ENCODE results near the gene IL1RN.

IL1RN gene

GRCh38 chr2:113157118-113157896 lies 29.9 kb downstream of the IL1RN start:
- CTCF ChIA-PET = interaction anchor here (1.0 to 6.6 kb wide), 6 partner anchors 9 to 233 kb away, joined by 3 to 77 read pairs (median 4); no protein-coding TSS in a partner anchor
- no peak for TF ChIP-seq CTCF (IDR thresholded peaks at IDR 0.05; ENCODE audit: control extremely low read depth, extremely low read depth, low read depth, missing control alignments)
- peak; percentile 67 for DNase-seq (ENCODE audit: extremely low spot score)
- POLR2A ChIA-PET = no interaction called here

DNA sequence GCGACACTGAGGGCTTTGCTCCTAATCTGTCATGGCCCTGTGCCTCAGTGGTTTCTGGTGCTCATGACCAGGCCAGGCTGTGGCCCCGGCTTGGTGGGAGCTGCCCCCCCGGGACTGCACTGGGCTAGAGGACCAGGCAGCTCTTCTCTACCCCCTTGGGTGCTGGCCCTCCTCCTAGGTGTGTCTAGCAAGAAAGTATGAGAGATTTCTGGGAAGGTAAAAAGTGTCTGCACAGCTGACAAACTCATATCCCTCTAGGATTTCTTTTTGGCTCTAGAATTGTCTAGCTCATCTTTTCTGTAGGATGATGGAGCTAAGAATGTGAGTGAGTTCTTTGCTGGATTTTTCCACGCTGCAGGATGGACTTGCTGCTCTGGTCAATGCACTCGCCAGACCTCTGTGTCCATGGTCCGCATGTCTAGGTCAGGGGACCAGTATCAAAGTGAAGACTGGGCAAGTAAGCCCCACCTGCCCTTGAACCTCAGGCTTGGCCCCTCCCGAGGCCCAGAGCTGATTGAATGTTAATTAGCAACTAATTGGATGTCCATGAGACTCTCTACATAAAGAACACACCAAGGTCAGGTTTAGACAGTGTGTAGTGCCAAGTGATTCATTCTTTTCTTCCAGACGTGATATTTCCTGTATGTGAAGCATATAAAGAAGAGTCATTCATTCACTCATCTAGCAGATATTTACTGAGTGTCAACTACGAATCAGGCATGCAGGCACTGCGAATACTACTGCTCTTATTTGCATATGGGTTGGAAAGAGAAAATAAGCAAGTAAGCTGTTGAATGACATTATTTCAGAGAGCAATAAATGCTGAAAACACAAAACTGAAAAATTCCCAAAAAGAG lies 30.7 kb downstream of the IL1RN start:
- DNase-seq (ENCODE audit: extremely low spot score) = no peak
- TF ChIP-seq CTCF (IDR thresholded peaks at IDR 0.05; ENCODE audit: control extremely low read depth, extremely low read depth, low read depth, missing control alignments) = no peak
- ChIA-PET CTCF (interaction anchor here (0.8 to 6.6 kb wide), 8 partner anchors 8 to 46 kb away, joined by 3 to 77 read pairs (median 4); partner anchors contain the start of gene PSD4), POLR2A (no interaction called here)

- ChIA-PET CTCF (interaction anchor here (0.8 to 6.6 kb wide), 7 partner anchors 9 to 45 kb away, joined by 3 to 77 read pairs (median 4); partner anchors contain the start of gene PSD4), POLR2A (no interaction called here)
- no peak for TF ChIP-seq CTCF (IDR thresholded peaks at IDR 0.05; ENCODE audit: control extremely low read depth, extremely low read depth, low read depth, missing control alignments)
- DNase-seq (ENCODE audit: extremely low spot score) = no peak
Observed at GRCh38 chr2:113158884-113159553, 31.6 kb downstream of the IL1RN start.

GRCh38 chr2:113160248-113160647 lies 32.9 kb downstream of the IL1RN start:
- DNase-seq (ENCODE audit: extremely low spot score) = no peak
- TF ChIP-seq CTCF (IDR thresholded peaks at IDR 0.05; ENCODE audit: control extremely low read depth, extremely low read depth, low read depth, missing control alignments) = no peak
- POLR2A ChIA-PET = no interaction called here
- CTCF ChIA-PET = interaction anchor here (1.2 to 6.6 kb wide), 4 partner anchors 14 to 231 kb away, joined by 3 to 77 read pairs (median 12); partner anchors contain the start of gene PSD4

GRCh38 chr2:113160962-113161361 lies 33.6 kb downstream of the IL1RN start:
- no peak for DNase-seq (ENCODE audit: extremely low spot score)
- CTCF ChIA-PET = interaction anchor here (1.2 to 6.6 kb wide), 2 partner anchors 21 to 230 kb away, joined by 3 to 77 read pairs; no protein-coding TSS in a partner anchor
- POLR2A ChIA-PET = no interaction called here
- TF ChIP-seq CTCF (IDR thresholded peaks at IDR 0.05; ENCODE audit: control extremely low read depth, extremely low read depth, low read depth, missing control alignments) = no peak

- CTCF ChIA-PET = interaction anchor here (1.0 to 7.4 kb wide), 3 partner anchors 12 to 42 kb away, joined by 3 to 53 read pairs (median 4); partner anchors contain the start of gene PSD4
- DNase-seq (ENCODE audit: extremely low spot score) = no peak
- no peak for TF ChIP-seq CTCF (IDR thresholded peaks at IDR 0.05; ENCODE audit: control extremely low read depth, extremely low read depth, low read depth, missing control alignments)
- POLR2A ChIA-PET = no interaction called here
Observed at GRCh38 chr2:113162173-113162572, 34.8 kb downstream of the IL1RN start.
